GM12878 (cell line): Measurements from ENCODE around the gene NSG1.

Experiments used
- EZH2 ChIP-seq: IDR thresholded peaks from 2 replicates; pipeline ENCODE4 v1.6.1; 2012; ENCODE audit warnings: low read depth, mild to moderate bottlenecking, control low read depth, inconsistent platforms, low read length, borderline replicate concordance; ENCODE audit not compliant: control insufficient read depth
- FOS ChIP-seq: IDR thresholded peaks from 3 replicates; pipeline ENCODE4 v1.6.1; 2011; ENCODE audit warnings: borderline replicate concordance; ENCODE audit not compliant: insufficient read length; ENCODE audit errors: extremely low read depth
- KDM1A ChIP-seq: fragments of 200-600 bp; sonication (generic); IDR thresholded peaks from 2 replicates; pipeline ENCODE4 v1.6.1; 2016; ENCODE audit warnings: borderline replicate concordance
- NFIC ChIP-seq: IDR thresholded peaks from 2 replicates; pipeline ENCODE4 v1.6.1; 2012; ENCODE audit warnings: low read depth, mild to moderate bottlenecking, inconsistent platforms, low read length, moderate library complexity
- PAX5 ChIP-seq: IDR thresholded peaks from 2 replicates; pipeline ENCODE4 v1.6.1; 2011; ENCODE audit warnings: low read depth, low read length, borderline replicate concordance
- POLR2AphosphoS5 ChIP-seq: IDR thresholded peaks from 2 replicates; pipeline ENCODE4 v1.6.1; 2011; ENCODE audit warnings: mild to moderate bottlenecking, low read length, inconsistent platforms
- TF ChIP-seq, protein P1 (sequence below): IDR thresholded peaks from 2 replicates; pipeline ENCODE4 v1.6.1; 2012; ENCODE audit warnings: low read length, inconsistent platforms
- TF ChIP-seq, protein P2 (sequence below), 3 experiments: IDR thresholded peaks in 2 of 3; conservative IDR thresholded peaks in 1 of 3; 2 replicates each; pipeline ENCODE4 v1.5.1; 2011; ENCODE audit warnings: low read depth in 3 of 3, low read length in 3 of 3, mild to moderate bottlenecking in 3 of 3, control low read depth in 2 of 3, moderate library complexity in 2 of 3, inconsistent platforms in 1 of 3, mixed read lengths in 1 of 3; ENCODE audit not compliant: control insufficient read depth in 2 of 3, insufficient read depth in 1 of 3; ENCODE audit errors: extremely low read depth in 1 of 3
- TF ChIP-seq, protein P3 (sequence below): IDR thresholded peaks from 2 replicates; pipeline ENCODE4 v1.6.1; 2011; ENCODE audit warnings: low read depth, mild to moderate bottlenecking, low read length, moderate library complexity, borderline replicate concordance; ENCODE audit errors: extremely low read depth

DNA sequence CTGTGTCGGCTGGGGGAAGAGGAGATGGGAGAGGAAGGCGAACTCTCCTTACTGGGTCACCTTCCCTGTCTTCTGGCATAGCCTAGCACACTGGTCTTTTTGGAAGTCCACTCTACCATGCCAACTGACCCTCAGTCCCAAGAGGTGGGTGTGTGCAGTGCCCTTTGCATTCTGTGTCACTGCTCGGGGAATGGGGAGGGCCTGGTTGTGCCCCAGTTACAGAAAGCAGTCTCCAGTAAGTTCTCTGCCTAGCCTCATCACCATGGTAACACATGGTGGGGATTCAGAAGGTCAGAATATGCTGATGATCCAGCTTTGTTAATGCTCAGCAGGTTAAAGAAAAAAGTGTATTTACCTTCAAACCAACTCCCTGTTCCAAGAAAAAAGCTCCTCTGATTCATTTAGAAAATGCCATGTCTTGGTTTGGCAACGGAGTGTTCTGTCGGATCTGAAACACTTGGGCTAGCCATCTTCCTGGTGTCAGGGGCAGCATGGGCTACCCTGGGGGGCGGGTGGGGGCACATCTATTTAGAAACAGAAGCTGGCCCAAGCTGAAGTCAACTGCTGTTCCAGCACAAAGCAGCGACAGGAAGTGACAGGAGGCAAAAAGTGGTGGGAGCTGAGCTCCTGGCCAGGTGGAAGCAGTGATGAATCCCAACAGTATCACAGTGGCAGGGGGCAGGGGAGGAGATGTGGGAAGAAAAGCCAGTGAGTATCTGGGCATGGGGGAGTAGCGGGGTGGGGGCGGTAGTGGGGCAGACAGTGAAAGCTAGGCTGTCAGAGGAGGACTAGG, 37.0 kb downstream of the NSG1 start:
- TF ChIP-seq PAX5 (no peak), EZH2 (no peak), FOS (no peak), NFIC (no peak), POLR2AphosphoS5 (no peak), KDM1A (no peak)
- TF ChIP-seq, protein P1, sequence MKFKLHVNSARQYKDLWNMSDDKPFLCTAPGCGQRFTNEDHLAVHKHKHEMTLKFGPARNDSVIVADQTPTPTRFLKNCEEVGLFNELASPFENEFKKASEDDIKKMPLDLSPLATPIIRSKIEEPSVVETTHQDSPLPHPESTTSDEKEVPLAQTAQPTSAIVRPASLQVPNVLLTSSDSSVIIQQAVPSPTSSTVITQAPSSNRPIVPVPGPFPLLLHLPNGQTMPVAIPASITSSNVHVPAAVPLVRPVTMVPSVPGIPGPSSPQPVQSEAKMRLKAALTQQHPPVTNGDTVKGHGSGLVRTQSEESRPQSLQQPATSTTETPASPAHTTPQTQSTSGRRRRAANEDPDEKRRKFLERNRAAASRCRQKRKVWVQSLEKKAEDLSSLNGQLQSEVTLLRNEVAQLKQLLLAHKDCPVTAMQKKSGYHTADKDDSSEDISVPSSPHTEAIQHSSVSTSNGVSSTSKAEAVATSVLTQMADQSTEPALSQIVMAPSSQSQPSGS = no peak
- TF ChIP-seq, protein P2, sequence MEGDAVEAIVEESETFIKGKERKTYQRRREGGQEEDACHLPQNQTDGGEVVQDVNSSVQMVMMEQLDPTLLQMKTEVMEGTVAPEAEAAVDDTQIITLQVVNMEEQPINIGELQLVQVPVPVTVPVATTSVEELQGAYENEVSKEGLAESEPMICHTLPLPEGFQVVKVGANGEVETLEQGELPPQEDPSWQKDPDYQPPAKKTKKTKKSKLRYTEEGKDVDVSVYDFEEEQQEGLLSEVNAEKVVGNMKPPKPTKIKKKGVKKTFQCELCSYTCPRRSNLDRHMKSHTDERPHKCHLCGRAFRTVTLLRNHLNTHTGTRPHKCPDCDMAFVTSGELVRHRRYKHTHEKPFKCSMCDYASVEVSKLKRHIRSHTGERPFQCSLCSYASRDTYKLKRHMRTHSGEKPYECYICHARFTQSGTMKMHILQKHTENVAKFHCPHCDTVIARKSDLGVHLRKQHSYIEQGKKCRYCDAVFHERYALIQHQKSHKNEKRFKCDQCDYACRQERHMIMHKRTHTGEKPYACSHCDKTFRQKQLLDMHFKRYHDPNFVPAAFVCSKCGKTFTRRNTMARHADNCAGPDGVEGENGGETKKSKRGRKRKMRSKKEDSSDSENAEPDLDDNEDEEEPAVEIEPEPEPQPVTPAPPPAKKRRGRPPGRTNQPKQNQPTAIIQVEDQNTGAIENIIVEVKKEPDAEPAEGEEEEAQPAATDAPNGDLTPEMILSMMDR (IDR thresholded peaks at IDR 0.05 in 2 of 3, conservative IDR thresholded peaks at IDR 0.05 in 1 of 3; ENCODE audit: control insufficient read depth in 2 of 3, extremely low read depth in 1 of 3, insufficient read depth in 1 of 3, low read depth in 3 of 3, low read length in 3 of 3) = no peak
- TF ChIP-seq, protein P3, sequence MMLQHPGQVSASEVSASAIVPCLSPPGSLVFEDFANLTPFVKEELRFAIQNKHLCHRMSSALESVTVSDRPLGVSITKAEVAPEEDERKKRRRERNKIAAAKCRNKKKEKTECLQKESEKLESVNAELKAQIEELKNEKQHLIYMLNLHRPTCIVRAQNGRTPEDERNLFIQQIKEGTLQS = no peak
